Stimulated activated CD8-positive, alpha-beta memory T cell treated with anti-CD3 and anti-CD28 coated beads, Interleukin-7, amount 100 ng/mL, for 1 hour (primary cell): ENCODE data around the gene TEKT2.

Source experiments
- DNase-seq, 2 donors: peaks; one replicate each; pipeline ENCODE4 v3.0.0-alpha.2; 2020; ENCODE audit warnings: low read depth in 2 of 2

TEKT2 gene

GRCh38 chr1:36106269-36106668 lies 22.4 kb downstream of the TEKT2 start:
- DNase-seq, result no peak

GRCh38 chr1:36107394-36107793 lies 23.5 kb downstream of the TEKT2 start:
- DNase-seq, result no peak

- DNase-seq, result no peak
These were observed 24.4 kb downstream of the TEKT2 start for GRCh38 chr1:36108314-36108713.

GRCh38 chr1:36109041-36109679 lies 25.3 kb downstream of the TEKT2 start:
- no peak for DNase-seq

- DNase-seq, result no peak
These were observed 27.3 kb downstream of the TEKT2 start for GRCh38 chr1:36111151-36111550.

GRCh38 chr1:36112823-36113222 lies 28.9 kb downstream of the TEKT2 start:
- no peak for DNase-seq

- no peak for DNase-seq
These were observed 30.5 kb downstream of the TEKT2 start for GRCh38 chr1:36114371-36114770.

GRCh38 chr1:36115200-36115669 lies 31.3 kb downstream of the TEKT2 start:
- DNase-seq, result no peak

- no peak for DNase-seq
These were observed 32.0 kb downstream of the TEKT2 start for GRCh38 chr1:36115931-36116330.

GRCh38 chr1:36116901-36117300 lies 33.0 kb downstream of the TEKT2 start:
- no peak for DNase-seq

GRCh38 chr1:36118447-36119204 lies 34.7 kb downstream of the TEKT2 start:
- DNase-seq, result no peak

- no peak for DNase-seq
These were observed 35.6 kb downstream of the TEKT2 start for GRCh38 chr1:36119456-36119855.

GRCh38 chr1:36122062-36123030 lies 38.5 kb downstream of the TEKT2 start:
- DNase-seq, result no peak

- no peak for DNase-seq
These were observed 39.5 kb downstream of the TEKT2 start for GRCh38 chr1:36123356-36123755.

GRCh38 chr1:36124404-36125128 lies 40.7 kb downstream of the TEKT2 start:
- DNase-seq, result no peak

- no peak for DNase-seq
These were observed 41.5 kb downstream of the TEKT2 start, which contains the start of gene COL8A2 for GRCh38 chr1:36125129-36125991. Gene COL8A2, minus strand, starts transcription at chr1:36125222. Its CDS starts 24,980 bp downstream, at chr1:36100242.

GRCh38 chr1:36126005-36126716 lies 42.3 kb downstream of the TEKT2 start:
- DNase-seq, result no peak

GRCh38 chr1:36126797-36127500 lies 43.1 kb downstream of the TEKT2 start:
- DNase-seq, result no peak
